HG03280 (cell line): ENCODE data around the gene OPTN.
"Not testable (repeated sequence)": the region's sequence is repeated elsewhere in the genome, so short reads cannot be mapped to it uniquely, and the experiment has no call there.

Experiments
- ATAC-seq: cut with Tn5 transposase; IDR thresholded peaks from one replicate; pipeline ENCODE4 v1.9.1; 2021; ENCODE audit warnings: mild to moderate bottlenecking, moderate library complexity; ENCODE audit not compliant: unreplicated experiment

The OPTN gene

DNA sequence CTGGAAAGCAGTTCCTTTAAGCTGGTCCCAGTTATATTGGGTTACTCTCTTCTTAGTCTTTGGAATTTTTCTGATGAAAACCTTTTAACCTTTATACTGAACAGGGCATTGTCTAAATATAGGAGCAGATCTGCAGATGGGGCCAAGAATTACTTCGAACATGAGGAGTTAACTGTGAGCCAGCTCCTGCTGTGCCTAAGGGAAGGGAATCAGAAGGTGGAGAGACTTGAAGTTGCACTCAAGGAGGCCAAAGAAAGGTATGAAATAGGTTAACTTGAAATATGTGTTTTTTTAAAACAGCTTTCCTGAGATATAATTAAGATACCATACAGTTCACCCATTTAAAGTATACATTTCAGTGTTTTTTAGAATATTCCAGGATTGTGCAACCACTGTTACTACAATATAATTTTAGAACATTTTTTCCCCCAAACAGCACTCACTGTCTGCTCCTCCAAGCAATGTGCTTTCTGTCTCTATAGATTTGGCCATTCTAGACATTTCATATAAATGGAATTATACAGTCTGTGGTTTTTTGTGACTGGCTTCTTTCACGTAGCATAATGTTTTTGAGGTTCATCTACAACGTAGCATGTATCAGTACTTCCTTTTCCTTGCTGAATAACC lies 18.9 kb downstream of the OPTN start:
- ATAC-seq, result no peak

DNA sequence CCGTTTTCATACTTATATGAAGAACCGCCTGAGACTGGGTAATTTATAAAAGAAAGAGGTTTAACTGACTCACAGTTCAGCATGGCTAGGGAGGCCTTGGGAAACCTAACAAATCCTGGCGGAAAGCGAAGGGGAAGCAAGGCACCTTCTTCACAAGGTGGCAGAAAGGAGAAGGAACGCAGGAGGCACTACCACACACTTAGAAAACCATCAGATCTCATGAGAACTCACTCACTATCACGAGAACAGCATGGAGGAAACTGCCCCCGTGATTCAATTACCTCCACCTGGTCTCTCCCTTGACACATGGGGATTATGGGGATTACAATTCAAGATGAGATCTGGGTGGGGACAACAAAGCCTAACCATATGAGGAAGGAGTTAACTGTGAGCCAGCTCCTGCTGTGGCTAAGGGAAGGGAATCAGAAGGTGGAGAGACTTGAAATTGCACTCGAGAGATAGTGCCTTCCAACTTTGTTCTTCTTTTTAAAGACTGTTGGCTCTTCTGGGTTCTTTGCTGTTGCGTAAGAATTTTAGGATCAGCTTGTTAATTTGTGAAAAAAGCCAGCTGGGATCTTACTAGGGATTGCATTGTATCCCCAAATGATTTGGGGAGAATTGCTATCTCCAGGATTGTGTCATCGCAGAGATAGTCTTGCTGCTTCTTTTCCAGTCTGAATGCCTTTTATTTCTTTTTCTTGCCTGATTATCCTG lies 21.0 kb downstream of the OPTN start:
- no peak for ATAC-seq

DNA sequence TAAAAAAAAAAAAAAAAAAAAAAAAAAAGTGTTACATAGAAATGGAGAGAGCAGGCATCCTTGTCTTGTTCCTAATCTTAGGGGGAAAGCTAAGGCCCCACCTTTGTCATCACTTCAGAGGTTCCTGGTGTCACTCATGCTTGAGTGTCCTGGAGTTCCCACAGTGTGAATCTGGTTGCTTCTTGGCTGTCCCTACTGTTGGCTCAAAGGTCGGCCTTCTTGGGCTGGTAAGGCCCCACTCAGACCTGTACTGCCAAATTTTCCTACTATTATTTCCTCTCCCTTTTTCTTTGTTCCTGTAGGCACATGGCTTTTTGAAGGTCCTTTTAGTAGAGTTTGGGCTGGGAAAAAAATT lies 21.5 kb downstream of the OPTN start:
- ATAC-seq, result no peak

DNA sequence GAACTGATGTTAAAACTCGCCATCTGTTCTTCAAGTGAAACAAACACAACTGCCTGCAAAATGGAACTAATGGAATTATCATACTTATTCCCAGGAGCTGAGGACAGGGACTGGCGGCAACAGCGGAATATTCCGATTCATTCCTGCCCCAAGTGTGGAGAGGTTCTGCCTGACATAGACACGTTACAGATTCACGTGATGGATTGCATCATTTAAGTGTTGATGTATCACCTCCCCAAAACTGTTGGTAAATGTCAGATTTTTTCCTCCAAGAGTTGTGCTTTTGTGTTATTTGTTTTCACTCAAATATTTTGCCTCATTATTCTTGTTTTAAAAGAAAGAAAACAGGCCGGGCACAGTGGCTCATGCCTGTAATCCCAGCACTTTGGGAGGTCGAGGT lies 36.7 kb downstream of the OPTN start:
- ATAC-seq, result no peak

DNA sequence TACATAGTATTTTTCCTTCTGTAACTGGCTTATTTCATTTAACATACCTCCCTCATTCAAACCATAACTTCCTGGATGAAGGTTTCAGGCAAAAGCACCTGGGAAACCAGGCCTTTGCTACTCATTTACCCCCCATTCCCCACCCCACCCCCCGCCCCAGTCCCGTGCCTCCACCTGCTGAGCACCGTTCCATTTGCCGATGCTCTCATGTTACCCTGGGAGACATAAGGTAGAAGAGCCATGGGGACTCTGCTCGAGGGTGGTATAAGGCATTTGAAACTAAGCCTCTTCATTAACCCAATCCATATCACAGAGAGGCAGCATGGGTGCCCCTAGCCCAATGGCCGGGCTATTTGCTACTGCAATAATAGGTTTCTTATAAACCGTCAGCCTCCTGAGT lies 39.2 kb downstream of the OPTN start:
- ATAC-seq, result no peak

DNA sequence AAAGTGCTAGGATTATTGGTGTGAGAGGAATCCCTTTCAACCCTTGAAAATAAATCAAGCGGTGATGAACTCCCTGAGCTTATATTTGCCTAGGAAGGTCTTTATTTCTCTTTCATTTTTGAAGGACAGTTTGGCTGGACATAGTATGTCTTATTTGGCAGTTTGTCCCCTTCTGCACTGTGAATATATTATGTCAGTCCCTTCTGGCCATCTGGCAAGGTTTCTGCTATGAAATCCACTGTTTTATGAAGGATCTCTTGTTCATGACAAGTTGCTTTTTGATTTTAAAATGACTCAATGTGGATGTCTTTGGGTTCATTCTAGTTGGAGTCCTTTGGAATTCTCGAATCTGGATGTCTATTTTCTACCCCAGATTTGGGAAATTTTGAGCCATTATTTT lies 39.7 kb downstream of the OPTN start:
- no peak for ATAC-seq

DNA sequence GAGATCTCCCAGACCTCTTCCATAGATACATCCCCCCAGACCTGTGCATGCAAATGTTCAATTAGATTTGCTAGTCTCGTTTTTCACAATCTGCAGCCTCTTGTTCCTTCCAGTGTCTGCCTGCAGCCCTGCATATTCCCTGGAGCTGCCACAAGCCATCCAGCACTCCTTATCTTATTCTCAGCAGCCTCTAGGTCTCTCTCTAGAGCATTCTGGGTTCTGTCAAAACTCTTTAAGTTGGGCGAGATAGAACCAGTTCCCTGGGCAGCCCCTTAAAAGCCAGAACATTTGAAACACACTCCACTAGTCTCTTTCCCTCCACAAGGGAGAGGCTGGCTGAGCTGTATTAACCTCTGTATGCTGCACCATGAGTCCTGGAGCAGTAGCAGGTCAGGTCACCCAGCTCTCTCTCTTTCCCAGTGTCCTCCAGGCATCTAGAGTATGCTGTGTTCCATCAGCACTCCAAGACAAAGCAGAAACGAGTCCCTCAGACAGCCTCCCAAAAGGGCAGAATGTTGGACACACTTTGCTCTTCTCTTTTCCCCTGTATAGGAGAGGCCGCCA lies 40.7 kb downstream of the OPTN start:
- no peak for ATAC-seq

DNA sequence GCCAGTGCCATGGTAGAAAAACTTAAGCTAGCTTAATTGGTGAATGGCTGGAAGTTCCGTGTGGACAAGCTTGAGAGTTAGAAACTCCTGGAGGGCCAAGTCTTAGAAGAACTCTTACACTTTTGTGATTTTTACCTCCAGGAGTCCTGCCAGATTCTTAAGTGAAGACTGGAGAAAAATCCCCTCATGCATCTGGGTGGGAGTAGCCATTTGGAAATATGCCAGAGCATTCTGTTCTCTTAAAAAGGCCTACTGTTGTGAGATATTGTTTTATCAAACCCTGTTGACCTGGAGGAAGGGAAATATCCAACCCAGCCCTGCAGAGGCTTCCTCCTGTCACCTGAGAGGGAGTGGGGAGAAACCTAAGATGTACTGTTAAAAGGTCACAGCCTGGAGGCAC lies 43.8 kb downstream of the OPTN start:
- ATAC-seq, result no peak

DNA sequence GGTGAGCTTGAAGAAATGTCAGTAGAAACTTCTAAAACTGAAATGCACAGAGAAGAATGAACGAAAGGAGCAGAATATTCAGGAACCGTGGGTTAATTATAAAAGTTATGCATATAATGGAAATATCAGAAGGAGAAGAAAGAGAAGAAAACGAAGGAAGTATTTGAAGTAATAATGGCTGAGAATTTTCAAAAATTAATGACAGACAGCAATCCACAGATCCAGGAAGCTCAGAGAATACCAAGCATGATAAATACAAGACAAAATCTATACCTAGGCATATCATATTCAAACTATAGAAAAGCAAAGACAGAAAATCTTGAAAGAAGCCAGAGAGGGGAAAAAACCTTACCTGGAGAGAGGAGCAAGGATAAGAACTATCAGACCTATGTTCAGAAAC lies 44.9 kb downstream of the OPTN start:
- ATAC-seq, result no peak

DNA sequence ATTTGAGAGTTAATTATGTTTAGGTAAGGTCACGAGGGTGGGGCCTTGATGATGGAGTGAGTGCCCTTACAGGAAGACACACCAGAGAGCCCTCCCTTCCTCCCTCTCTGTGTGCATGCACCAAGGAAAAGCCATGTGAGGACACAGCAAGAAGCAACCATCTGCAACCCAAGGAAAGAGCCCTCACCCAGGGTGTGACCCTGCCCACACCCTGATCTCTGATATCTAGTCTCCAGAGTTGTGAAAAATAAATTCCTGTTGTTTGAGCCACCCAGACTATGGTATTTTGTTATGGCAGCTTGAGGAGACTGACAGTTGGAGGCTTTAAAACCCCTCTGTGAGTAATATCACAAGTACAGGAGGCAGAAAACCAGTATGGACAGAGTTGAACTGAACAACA lies 46.4 kb downstream of the OPTN start:
- ATAC-seq, result no peak

DNA sequence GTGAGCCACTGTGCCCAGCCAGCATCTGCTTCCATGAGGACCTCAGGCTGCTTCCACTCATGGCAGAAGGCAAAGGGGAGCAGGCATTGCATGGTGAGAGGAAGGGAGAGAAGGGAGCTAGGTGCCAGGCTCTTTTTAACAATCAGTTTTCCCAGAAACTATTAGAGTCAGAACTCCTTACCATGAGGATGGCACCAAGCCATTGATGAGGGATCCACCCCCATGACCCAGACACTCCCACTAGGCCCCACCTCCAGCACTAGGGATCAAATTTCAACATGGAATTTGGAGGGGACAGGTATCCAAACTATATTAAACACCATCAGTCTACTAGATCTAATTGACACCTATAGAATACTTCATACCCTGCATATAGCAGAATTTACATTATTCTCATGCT lies 47.2 kb downstream of the OPTN start:
- ATAC-seq, result no peak

DNA sequence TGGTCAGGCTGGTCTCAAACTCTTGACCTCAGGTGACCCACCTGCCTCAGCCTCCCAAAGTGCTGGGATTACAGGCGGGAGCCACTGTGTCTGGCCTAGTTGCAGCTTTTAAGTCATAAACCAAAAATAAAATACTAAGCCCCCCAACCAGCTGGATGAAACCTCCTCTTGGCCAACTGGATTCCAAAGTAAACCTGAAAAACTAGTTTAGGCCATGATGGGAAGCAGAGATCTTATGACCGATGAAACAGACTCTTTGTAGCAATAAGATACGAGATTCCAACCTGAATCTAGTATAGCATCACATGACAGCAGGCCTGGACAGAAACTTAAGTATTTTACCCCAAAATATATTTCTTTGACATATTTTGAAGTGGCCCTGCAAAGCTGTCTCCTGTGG lies 52.3 kb downstream of the OPTN start:
- no peak for ATAC-seq

DNA sequence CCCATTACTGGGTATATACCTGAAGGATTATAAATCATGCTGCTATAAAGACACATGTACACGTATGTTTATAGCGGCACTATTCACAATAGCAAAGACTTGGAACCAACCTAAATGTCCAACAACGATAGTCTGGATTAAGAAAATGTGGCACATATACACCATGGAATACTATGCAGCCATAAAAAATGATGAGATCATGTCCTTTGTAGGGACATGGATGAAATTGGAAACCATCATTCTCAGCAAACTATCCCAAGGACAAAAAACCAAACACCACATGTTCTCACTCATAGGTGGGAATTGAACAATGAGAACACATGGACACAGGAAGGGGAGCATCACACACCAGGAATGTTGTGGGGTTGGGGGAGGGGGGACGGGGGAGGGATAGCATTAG lies 55.9 kb downstream of the OPTN start:
- not testable (repeated sequence) for ATAC-seq

DNA sequence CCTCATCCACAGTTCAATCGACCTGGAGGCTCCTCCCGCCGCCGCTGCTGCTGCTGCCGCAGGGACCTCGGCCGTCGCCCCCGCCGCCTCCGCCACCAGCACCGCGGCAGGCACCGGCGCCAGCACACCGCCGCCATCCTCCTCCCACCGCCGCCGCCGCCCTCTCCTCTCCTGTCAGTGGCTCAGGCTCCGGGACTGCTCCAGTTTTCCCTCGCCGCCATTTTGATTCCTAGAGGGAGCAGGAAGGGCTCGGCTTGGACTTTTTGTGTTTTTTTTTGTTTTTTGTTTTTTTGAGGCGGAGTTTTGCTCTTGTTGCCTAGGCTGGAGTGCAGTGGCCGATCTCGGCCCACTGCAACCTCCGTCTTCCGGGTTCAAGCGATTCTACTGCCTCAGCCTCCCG lies 58.4 kb downstream of the OPTN start:
- no peak for ATAC-seq

DNA sequence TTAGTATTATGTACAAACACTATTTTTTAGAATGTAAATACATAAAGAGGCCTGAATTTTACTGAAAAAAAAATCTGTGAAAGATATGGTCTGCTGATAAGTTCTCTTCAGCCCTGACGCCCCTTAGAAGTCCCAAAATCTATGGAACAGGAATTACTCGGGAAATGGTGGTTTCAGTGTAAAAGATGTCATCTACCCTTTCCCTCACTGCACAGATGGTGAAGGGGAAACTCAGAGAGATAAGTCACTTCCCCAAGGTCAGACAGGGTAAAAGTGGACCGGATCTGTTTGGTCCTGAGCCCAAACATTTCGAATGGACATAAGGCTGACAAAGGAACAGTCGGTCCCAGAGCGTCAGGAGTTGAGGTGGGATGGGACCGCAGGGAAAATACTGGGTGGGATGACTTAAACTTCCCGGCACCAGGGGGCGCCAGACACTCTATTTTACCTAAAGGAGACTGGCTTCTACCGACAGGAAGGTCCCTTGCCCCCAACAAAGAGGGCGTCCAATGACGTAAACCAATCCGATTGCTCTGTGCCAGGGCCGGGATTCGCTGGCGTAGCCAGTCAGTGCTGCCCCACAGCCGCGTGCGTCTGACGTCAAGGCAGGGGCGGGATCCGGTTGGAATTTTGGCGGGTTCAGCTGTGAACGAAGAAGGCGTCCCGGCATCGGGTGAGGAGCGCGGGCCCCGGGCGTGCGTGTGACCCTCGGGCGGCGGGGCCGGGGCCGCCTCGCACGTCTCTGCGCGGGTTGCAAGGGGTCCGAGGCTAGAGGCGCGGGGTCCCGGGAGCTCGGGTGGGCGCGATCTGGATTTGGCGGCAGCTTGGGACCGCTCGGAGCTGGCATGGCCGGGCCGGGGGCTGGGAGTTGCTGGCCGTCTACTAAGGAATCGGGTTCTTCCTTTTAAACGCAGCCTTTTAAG lies 61.2 kb downstream of the OPTN start, which contains the start of gene MCM10:
MCM10 (plus strand) TSS at position 625 of the 923 bp plus-strand sequence. CDS start 2,645 bp downstream, outside the sequence.
- peak; percentile 100 for ATAC-seq

DNA sequence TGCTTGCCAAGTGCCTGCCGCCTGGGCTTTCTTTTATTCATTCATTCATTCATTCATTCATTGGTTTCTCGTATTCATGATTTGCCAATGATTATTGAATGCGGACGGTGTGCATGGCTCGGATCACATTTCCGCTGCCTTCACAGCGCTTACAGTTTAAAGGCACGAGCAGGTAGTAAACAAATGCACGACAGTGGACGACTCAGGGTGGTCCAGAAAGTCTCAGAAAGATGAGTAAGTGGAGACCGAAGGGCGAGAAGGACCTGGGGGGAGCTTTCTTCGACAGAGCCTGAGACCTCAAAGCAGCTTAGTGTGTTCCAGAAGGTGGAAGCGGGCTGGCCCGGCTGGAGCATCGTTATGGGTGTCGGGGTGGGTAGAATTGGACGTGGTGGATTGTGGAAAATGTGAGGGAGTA lies 61.9 kb downstream of the OPTN start:
- ATAC-seq, result peak; percentile 5

DNA sequence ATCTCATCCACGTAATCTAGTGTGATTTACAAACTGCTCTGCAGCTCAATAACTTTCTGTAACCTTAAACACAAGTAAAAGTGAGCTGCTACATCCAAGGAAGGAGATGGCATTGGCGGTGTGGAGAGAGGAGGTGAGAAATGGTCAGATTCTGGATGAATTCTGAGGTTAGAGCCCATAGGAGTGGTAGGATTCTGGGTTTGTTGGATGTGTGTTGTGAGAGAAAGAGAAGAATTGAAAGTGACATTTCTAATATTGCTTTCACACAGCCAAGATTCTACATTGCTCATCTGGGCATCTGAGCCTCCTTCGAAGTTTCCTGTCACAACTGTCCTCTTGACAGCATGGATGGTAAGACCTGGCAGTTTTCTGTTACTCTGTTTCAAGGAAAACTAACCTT lies 63.9 kb downstream of the OPTN start:
- ATAC-seq, result no peak

DNA sequence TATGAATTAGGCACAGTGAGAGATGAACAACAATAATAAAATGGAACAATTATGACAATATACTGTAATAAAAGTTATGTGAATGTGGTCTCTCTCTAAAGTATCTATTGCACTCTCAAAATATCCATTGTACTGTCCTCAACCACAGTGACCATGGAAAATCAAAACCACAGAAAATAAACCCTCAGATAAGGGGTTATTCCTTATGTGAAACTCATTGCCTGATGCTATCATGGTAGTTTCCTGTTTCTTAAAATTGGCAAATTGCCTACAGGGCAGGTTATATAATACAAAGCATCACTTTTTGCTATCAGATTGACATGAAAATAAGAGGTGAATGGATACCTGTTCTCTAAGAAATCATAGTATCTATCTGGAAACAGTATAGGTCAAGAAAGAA lies 65.2 kb downstream of the OPTN start:
- no peak for ATAC-seq

DNA sequence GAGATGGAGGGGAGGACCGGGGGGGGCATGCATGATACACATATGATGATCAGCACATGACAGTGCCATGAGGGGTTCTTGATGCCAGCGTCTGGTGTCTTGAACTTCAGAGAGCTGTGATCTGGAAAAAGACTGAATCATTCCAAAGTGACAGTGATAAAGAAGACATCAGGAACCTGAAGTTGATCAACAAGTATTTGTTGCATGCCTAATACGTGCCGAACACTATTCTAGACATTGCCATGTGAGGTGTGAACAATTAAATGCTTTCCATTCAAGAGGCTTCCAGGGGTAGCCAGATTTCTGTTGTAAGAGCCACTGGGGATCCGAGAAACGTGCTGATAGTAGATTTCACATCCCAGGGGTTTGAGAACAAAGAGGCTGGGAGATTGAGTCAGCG lies 67.6 kb downstream of the OPTN start:
- ATAC-seq, result no peak

DNA sequence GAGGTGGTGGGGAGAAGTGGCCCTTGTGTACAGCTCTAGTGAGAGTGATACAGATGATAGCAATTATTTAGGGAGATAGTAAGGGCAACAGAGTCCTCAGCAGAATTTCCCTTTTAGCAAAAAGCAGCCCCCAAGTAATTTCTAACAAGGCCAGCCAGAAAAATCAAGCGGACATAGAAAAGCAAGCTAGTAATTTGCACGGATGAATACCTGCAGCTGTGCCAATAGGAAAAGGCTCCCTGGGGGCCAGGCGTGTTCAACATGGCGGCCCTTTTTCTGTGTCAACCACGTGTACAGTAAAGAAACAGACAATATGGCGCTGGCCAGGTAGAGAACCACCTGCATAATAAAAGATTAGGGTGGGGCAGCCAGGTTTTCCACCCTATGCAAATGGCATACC lies 68.8 kb downstream of the OPTN start:
- ATAC-seq, result no peak

DNA sequence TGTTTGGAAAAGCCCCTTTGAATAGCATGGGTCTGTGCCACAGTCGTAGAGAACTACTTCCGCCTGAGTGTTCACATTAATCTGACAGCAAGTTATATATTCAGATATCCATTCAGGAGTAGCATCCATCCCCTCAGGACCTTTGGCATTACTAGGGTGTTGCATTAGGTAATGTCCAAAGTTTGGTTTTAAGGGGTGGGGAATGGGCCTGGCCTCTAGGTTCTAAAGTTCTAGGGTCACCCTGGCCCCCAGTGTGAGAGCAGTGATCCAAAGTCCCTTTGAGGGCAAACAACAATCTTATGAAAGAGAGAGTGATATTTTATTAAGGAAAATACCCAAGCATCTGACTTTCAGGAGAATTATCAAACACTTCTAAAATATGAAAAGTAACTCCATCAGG lies 73.7 kb downstream of the OPTN start:
- no peak for ATAC-seq

DNA sequence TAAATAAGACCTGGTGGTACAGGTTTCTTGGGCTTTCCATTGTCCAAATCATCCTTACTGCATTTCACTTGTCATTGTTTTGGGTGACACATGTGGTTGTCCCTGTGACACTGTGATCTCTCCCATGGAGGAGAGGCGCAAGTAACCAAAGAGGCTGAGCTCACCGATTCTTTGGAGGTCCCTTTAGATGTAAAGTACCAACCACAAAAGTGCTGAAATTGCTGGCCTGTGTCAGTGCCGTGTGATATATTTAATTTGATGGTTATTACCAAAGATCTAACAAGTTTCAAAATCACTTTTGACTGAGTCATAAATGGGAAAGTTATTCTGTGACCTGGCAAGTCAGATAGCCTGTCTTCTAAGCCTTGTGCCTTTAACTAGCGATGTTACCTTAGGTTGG lies 80.8 kb downstream of the OPTN start:
- ATAC-seq, result no peak
